IPS-20b (cell line): ENCODE measurements around the gene CLP1.
"Not testable (repeated sequence)": the region's sequence is repeated elsewhere in the genome, so short reads cannot be mapped to it uniquely, and the experiment has no call there.

Experiments used
- H3K27ac ChIP-seq: one replicate; pipeline ENCODE4 v1.5.1; 2013; ENCODE audit warnings: low read length
- H3K27me3 ChIP-seq: 2 replicates; pipeline ENCODE4 v1.6.1; 2013; ENCODE audit warnings: mild to moderate bottlenecking, low read length, inconsistent platforms; ENCODE audit not compliant: insufficient read depth
- H3K36me3 ChIP-seq: 2 replicates; pipeline ENCODE4 v1.6.1; 2013; ENCODE audit warnings: low read depth, mild to moderate bottlenecking, inconsistent platforms, low read length, moderate library complexity; ENCODE audit not compliant: insufficient read depth
- H3K4me1 ChIP-seq: 2 replicates; pipeline ENCODE4 v1.6.1; 2013; ENCODE audit warnings: mild to moderate bottlenecking, control low read depth, inconsistent platforms, low read length, moderate library complexity; ENCODE audit not compliant: insufficient read depth
- H3K4me3 ChIP-seq: 2 replicates; pipeline ENCODE4 v1.5.1; 2013; ENCODE audit warnings: mild to moderate bottlenecking, low read length, inconsistent platforms
- H3K9ac ChIP-seq: 2 replicates; pipeline ENCODE4 v1.6.1; 2013; ENCODE audit warnings: low read depth, mild to moderate bottlenecking, inconsistent platforms, low read length, moderate library complexity
- H3K9me3 ChIP-seq: 2 replicates; pipeline ENCODE4 v1.6.1; 2013; ENCODE audit warnings: mild to moderate bottlenecking, low read depth, low read length, inconsistent platforms; ENCODE audit not compliant: insufficient read depth

CLP1 gene

GRCh38 chr11:57674251-57674650, 16.7 kb downstream of the CLP1 start:
- Histone ChIP-seq H3K36me3 (peaks cover 59% of the 10 kb centered on the region), H3K4me1 (peaks cover 4% of the 10 kb centered on the region; the same call in 1 of the 2 replicates), H3K27me3 (no peaks in the 10 kb centered on the region), H3K4me3 (no peak overlapping the region), H3K27ac (no peak overlapping the region), H3K9ac (no peak overlapping the region), H3K9me3 (no peaks in the 10 kb centered on the region)

GRCh38 chr11:57675176-57675941, 17.8 kb downstream of the CLP1 start:
- Histone ChIP-seq H3K4me3 (no peak overlapping the region; the same call in 1 of the 2 replicates), H3K4me1 (peaks cover 4% of the 10 kb centered on the region; the same call in 1 of the 2 replicates), H3K27me3 (no peaks in the 10 kb centered on the region), H3K9ac (no peak overlapping the region), H3K36me3 (peaks cover 67% of the 10 kb centered on the region), H3K27ac (no peak overlapping the region), H3K9me3 (no peaks in the 10 kb centered on the region)

GRCh38 chr11:57679396-57679795, 21.8 kb downstream of the CLP1 start:
- H3K4me1 ChIP-seq = no peaks in the 10 kb centered on the region
- peaks cover 75% of the 10 kb centered on the region for H3K36me3 ChIP-seq
- H3K9ac ChIP-seq = no peak overlapping the region
- no peak overlapping the region for H3K27ac ChIP-seq
- no peaks in the 10 kb centered on the region for H3K9me3 ChIP-seq
- no peak overlapping the region for H3K4me3 ChIP-seq
- H3K27me3 ChIP-seq = no peaks in the 10 kb centered on the region

GRCh38 chr11:57680552-57680874, 23.0 kb downstream of the CLP1 start:
- no peaks in the 10 kb centered on the region for H3K27me3 ChIP-seq
- peaks cover 73% of the 10 kb centered on the region for H3K36me3 ChIP-seq
- no peak overlapping the region for H3K9ac ChIP-seq
- no peaks in the 10 kb centered on the region for H3K4me1 ChIP-seq
- H3K27ac ChIP-seq = no peak overlapping the region
- H3K4me3 ChIP-seq = no peak overlapping the region
- H3K9me3 ChIP-seq = no peaks in the 10 kb centered on the region

GRCh38 chr11:57681168-57681567, 23.6 kb downstream of the CLP1 start:
- Histone ChIP-seq H3K27me3 (no peaks in the 10 kb centered on the region), H3K36me3 (peaks cover 73% of the 10 kb centered on the region), H3K4me1 (no peaks in the 10 kb centered on the region), H3K9me3 (no peaks in the 10 kb centered on the region), H3K9ac (no peak overlapping the region), H3K4me3 (no peak overlapping the region), H3K27ac (no peak overlapping the region)

GRCh38 chr11:57690474-57690873, 32.9 kb downstream of the CLP1 start:
- H3K9me3 ChIP-seq, H3K27ac ChIP-seq, H3K9ac ChIP-seq, H3K4me1 ChIP-seq, H3K4me3 ChIP-seq, H3K27me3 ChIP-seq: not testable (repeated sequence)
- peaks cover 86% of the 10 kb centered on the region for H3K36me3 ChIP-seq

- Histone ChIP-seq H3K4me3 (no peak overlapping the region), H3K4me1 (no peaks in the 10 kb centered on the region), H3K27ac (no peak overlapping the region), H3K36me3 (peaks cover 83% of the 10 kb centered on the region), H3K9me3 (no peaks in the 10 kb centered on the region), H3K9ac (no peak overlapping the region), H3K27me3 (no peaks in the 10 kb centered on the region)
These were observed 41.3 kb downstream of the CLP1 start for GRCh38 chr11:57698843-57699365.

GRCh38 chr11:57699813-57700212, 42.3 kb downstream of the CLP1 start:
- no peak overlapping the region for H3K27ac ChIP-seq
- H3K4me3 ChIP-seq = no peak overlapping the region
- H3K9me3 ChIP-seq = no peaks in the 10 kb centered on the region
- no peaks in the 10 kb centered on the region for H3K27me3 ChIP-seq
- H3K9ac ChIP-seq = no peak overlapping the region
- no peaks in the 10 kb centered on the region for H3K4me1 ChIP-seq
- H3K36me3 ChIP-seq = peaks cover 83% of the 10 kb centered on the region

GRCh38 chr11:57700425-57700824, 42.9 kb downstream of the CLP1 start:
- Histone ChIP-seq H3K27me3 (no peaks in the 10 kb centered on the region), H3K36me3 (peaks cover 80% of the 10 kb centered on the region)

GRCh38 chr11:57703341-57703740, 45.8 kb downstream of the CLP1 start:
- Histone ChIP-seq H3K27me3 (no peaks in the 10 kb centered on the region), H3K4me3 (no peak overlapping the region), H3K27ac (no peak overlapping the region), H3K36me3 (peaks cover 62% of the 10 kb centered on the region), H3K9ac (no peak overlapping the region), H3K4me1 (no peaks in the 10 kb centered on the region), H3K9me3 (no peaks in the 10 kb centered on the region)

More at GRCh38 chr11:57700425-57700824, 42.9 kb downstream of the CLP1 start:
- Histone ChIP-seq H3K4me1 (no peaks in the 10 kb centered on the region), H3K9ac (no peak overlapping the region), H3K4me3 (no peak overlapping the region), H3K9me3 (no peaks in the 10 kb centered on the region), H3K27ac (no peak overlapping the region)

- Histone ChIP-seq H3K27me3 (no peaks in the 10 kb centered on the region), H3K36me3 (peaks cover 53% of the 10 kb centered on the region), H3K9ac (no peak overlapping the region), H3K27ac (no peak overlapping the region), H3K9me3 (no peaks in the 10 kb centered on the region), H3K4me3 (no peak overlapping the region), H3K4me1 (no peaks in the 10 kb centered on the region)
These were observed 47.4 kb downstream of the CLP1 start for GRCh38 chr11:57704932-57705331.

- not testable (repeated sequence) for H3K27ac ChIP-seq, H3K9ac ChIP-seq, H3K9me3 ChIP-seq, H3K4me3 ChIP-seq, H3K4me1 ChIP-seq, H3K27me3 ChIP-seq
- peaks cover 48% of the 10 kb centered on the region for H3K36me3 ChIP-seq
These were observed 47.9 kb downstream of the CLP1 start for GRCh38 chr11:57705432-57705831.
